Heart right ventricle (tissue), 16 donors: Measurements from ENCODE around the gene PDLIM5. TPM values are rescaled to one million over a fixed set of nuclear protein-coding genes. Genes with fewer than 3 reads are reported as not detected.
A peak's percentile ranks its signal among the peaks of the same experiment; 100 is the strongest.

Experiments used
- ATAC-seq, 8 donors: fragments of 200-7000 bp; cut with Tn5 transposase; one replicate each; pipeline ENCODE4 v1.9.1; 2020; ENCODE audit warnings: mild to moderate bottlenecking in 8 of 8, moderate library complexity in 8 of 8, moderate number of reproducible peaks in 1 of 8
- DNase-seq, 2 donors: peaks; one replicate each; pipeline ENCODE4 v3.0.0-alpha.2; 2020
- H3K27ac ChIP-seq, 10 donors: fragments of 200-600 bp; sonication (generic) in 2 of 10; one replicate each; pipeline versions ENCODE4 v1.5.0 to v1.8.0; 2020 to 2022; ENCODE audit warnings: mild to moderate bottlenecking in 3 of 10
- H3K27me3 ChIP-seq, 7 donors: fragments of 200-600 bp; one replicate each; pipeline ENCODE4 v1.8.0; 2021 to 2022; ENCODE audit warnings: mild to moderate bottlenecking in 2 of 7
- H3K36me3 ChIP-seq, 9 donors: fragments of 200-600 bp; sonication (generic) in 1 of 9; one replicate each; pipeline versions ENCODE4 v1.5.0 to v1.8.0; 2020 to 2022; ENCODE audit warnings: mild to moderate bottlenecking in 2 of 9
- H3K4me1 ChIP-seq, 9 donors: fragments of 200-600 bp; sonication (generic) in 1 of 9; one replicate each; pipeline versions ENCODE4 v1.5.0 to v1.8.0; 2020 to 2022; ENCODE audit warnings: mild to moderate bottlenecking in 4 of 9
- H3K4me3 ChIP-seq, 10 donors: fragments of 200-600 bp; sonication (generic) in 2 of 10; one replicate each; pipeline versions ENCODE4 v1.5.0 to v1.8.0; 2020 to 2022; ENCODE audit warnings: mild to moderate bottlenecking in 7 of 10, moderate library complexity in 2 of 10
- H3K9me3 ChIP-seq, 11 donors: fragments of 200-600 bp in 10 of 11; sonication (generic) in 2 of 11; one replicate each; pipeline versions ENCODE4 v1.5.0 to v1.8.0; 2013 to 2022; ENCODE audit warnings: mild to moderate bottlenecking in 2 of 11, control low read depth in 1 of 11, moderate library complexity in 1 of 11
- WGBS, 2 donors: extraction: QIAGEN DNeasy Blood & Tissue Kit; methylation state at CpG; one replicate each; pipeline ENCODE4 v1.1.7; 2013; ENCODE audit warnings: inconsistent platforms in 1 of 2; 5-methylcytosine and 5-hydroxymethylcytosine counted together
- intact Hi-C, 10 donors: fragments of 100-400 bp; cut with DNase I; formaldehyde crosslinking; loops; one replicate each; pipeline versions ENCODE4 v1.11.1 to v1.14.2; 2022
- polyA plus RNA-seq, 2 donors: library from polyadenylated mRNA; stranded (reverse); fragments of 200-250 nt; gene quantifications; one replicate each; pipeline ENCODE4 v1.2.3, GENCODE V29; 2013
- total RNA-seq, 10 donors: library from RNA; stranded (reverse); fragmentation: NEBNext Ultra II Directional in 3 of 10; extraction: Animal tissue kit (Norgen Biotek cat#: 25700) in 3 of 10; gene quantifications; one replicate each; pipeline versions ENCODE4 v1.2.1 to v1.2.4, GENCODE V29; 2021 to 2023
- TF ChIP-seq, protein P1 (sequence below), 9 donors: fragments of 200-600 bp; sonication (generic) in 2 of 9; IDR thresholded peaks; one replicate each; pipeline versions ENCODE4 v1.5.0 to v1.8.0; 2021 to 2022; ENCODE audit warnings: antibody characterized with exemption in 9 of 9, mild to moderate bottlenecking in 5 of 9, moderate library complexity in 1 of 9
- donor health status: Arrhythmogenic right ventricular cardiomyopathy.
- donor health status: ischemic (EF 13 %, LVEDD 7.1; RV severe dilation, severe dysfunction).
- donor health status: healthy with polysubstance abuse.
- donor health status: DM: no; HTN: yes; CAD: no.
- donor health status: DM: no; HTN: no; CAD: no.
- donor health status: ischemic (EF 25% LVEDD 6.9; RV normal size, moderate dysfunction).
- donor health status: ischemic (EF 25% LVEDD 5.7; RV mildly dilated, moderate dysfunction).
- donor health status: healthy.
- donor health status: DM: yes; HTN: yes; CAD: no.
- donor health status: Ischemic cardiomyopathy.
- donor health status: ischemic (EF 35%, LVEDD 5.7; RV mildly dilated, moderate dysfunction).
- donor health status: nonischemic (EF 11% LVEDD 7.7; RV severe dilation, severe dysfunction).
- donor health status: DM: yes; HTN: yes; CAD: no.
- donor health status: PGD.
- donor health status: ischemic (EF 29% LVEDD 5.4; RV normal size, mild dysfunction).
- donor health status: nonischemic (EF 23%, LVEDD 6.1; RV moderate dilation, normal function).

Gene PDLIM5
- total and polyA plus RNA-seq, 12 donors: 221 to 1,549 (median 1,269) TPM

- WGBS, 2 donors: 21 to 48% methylated on average over 2 of the region's 2 CpGs
- Histone ChIP-seq H3K4me3 (no peak overlapping the region), H3K4me1 (peaks cover 3 to 47% (median 28%) of the 10 kb centered on the region in 9 donors), H3K36me3 (peaks cover 0 to 69% (median 23%) of the 10 kb centered on the region in 9 donors), H3K9me3 (no peaks in the 10 kb centered on the region), H3K27ac (peak overlapping the region in 3 of 10 donors; percentile 4 to 21 (median 14)), H3K27me3 (no peaks in the 10 kb centered on the region)
- DNase-seq: no peak
- ATAC-seq: peak; percentile 46 to 81 (median 54)
- intact Hi-C loops: loop anchor here in 7 of 10 donors (5.0 to 10.0 kb wide), 5 partner anchors 136 to 286 kb away; partner anchors contain the start of gene PDLIM5 (in 3 of the 7)
- TF ChIP-seq, protein P1, sequence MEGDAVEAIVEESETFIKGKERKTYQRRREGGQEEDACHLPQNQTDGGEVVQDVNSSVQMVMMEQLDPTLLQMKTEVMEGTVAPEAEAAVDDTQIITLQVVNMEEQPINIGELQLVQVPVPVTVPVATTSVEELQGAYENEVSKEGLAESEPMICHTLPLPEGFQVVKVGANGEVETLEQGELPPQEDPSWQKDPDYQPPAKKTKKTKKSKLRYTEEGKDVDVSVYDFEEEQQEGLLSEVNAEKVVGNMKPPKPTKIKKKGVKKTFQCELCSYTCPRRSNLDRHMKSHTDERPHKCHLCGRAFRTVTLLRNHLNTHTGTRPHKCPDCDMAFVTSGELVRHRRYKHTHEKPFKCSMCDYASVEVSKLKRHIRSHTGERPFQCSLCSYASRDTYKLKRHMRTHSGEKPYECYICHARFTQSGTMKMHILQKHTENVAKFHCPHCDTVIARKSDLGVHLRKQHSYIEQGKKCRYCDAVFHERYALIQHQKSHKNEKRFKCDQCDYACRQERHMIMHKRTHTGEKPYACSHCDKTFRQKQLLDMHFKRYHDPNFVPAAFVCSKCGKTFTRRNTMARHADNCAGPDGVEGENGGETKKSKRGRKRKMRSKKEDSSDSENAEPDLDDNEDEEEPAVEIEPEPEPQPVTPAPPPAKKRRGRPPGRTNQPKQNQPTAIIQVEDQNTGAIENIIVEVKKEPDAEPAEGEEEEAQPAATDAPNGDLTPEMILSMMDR (IDR thresholded peaks at IDR 0.05): no peak
Observed at GRCh38 chr4:94590493-94590892, 138.8 kb downstream of the PDLIM5 start.

DNA sequence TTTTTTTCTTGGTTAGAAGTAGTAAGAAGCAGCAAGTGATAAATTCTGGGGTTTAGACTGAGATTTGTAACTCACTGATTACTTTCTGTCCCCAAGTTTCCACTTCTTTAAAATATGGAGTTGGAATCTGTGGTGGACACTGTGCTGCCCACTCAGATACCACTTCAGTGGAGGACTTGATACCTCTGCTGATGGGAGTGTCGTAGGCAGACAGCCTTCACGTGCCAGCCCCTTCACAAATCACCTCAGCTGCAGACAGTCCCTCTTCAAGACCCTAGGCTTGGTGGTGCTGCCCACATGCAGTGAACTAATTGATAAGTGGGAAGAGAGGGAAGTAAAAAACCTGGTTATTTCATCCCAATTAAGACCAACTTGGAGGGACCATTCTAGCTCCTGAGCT is 139.5 kb downstream of the PDLIM5 start:
- ATAC-seq (peak in 6 of 8 donors; percentile 6 to 73 (median 36)), DNase-seq (no peak)
- TF ChIP-seq, protein P1 (IDR thresholded peaks at IDR 0.05): no peak
- Histone ChIP-seq H3K9me3 (no peaks in the 10 kb centered on the region), H3K4me1 (peaks cover 3 to 52% (median 32%) of the 10 kb centered on the region in 9 donors), H3K27ac (peak overlapping the region in 2 of 10 donors; percentile 4 to 21), H3K4me3 (no peak overlapping the region), H3K27me3 (no peaks in the 10 kb centered on the region), H3K36me3 (peaks cover 0 to 61% (median 18%) of the 10 kb centered on the region in 9 donors)
- WGBS, 2 donors: 52 to 67% methylated on average over 2 of the region's 2 CpGs
- intact Hi-C loops: loop anchor here in 7 of 10 donors (5.0 to 10.0 kb wide), 5 partner anchors 136 to 286 kb away; partner anchors contain the start of gene PDLIM5 (in 3 of the 7)

GRCh38 chr4:94595013-94595412 is 143.3 kb downstream of the PDLIM5 start:
- TF ChIP-seq, protein P1 (IDR thresholded peaks at IDR 0.05): no peak
- Histone ChIP-seq H3K27ac (peak overlapping the region in 5 of 10 donors; percentile 1 to 32 (median 30)), H3K4me1 (peaks cover 3 to 44% (median 26%) of the 10 kb centered on the region in 9 donors), H3K27me3 (no peaks in the 10 kb centered on the region), H3K4me3 (no peak overlapping the region), H3K9me3 (no peaks in the 10 kb centered on the region), H3K36me3 (peaks cover 0 to 45% (median 0%) of the 10 kb centered on the region in 9 donors)
- 45 to 50% methylated on average over 1 of the region's 1 CpG for WGBS, 2 donors
- ATAC-seq (peak in 1 of 8 donors; percentile 14), DNase-seq (no peak)
- intact Hi-C loops: loop anchor here in 9 of 10 donors (2.0 to 10.0 kb wide), 5 partner anchors 140 to 290 kb away; partner anchors contain the start of gene PDLIM5 (in 2 of the 9)

DNA sequence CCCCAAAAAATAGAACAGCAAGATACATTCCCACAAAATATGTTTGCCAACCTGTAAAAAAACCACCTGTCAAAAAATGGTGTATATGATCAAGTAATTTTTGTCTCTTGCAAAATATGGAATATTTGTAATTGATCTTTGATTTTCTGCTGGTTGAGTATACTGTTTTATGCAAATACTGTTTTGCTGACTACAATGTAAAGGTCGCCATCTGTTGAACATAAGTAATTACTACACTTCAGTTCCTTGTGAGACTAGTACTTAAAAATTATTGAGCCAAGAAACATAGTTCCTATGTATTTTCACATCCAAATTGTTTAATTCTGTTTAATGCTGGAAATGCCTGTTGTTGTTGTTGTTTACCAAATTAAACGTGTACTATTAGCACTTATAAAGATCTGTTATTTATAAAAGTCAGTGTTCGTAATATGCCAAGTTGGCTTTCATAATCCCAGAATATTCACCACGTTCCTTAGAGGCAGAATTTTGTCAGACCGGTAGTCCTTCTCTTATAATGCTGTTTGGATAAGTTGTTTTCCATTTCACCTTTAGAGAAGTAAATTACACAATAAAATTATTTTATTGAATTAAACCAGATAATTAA is 144.2 kb downstream of the PDLIM5 start:
- Histone ChIP-seq H3K27ac (peak overlapping the region in 1 of 10 donors; percentile 30), H3K9me3 (no peaks in the 10 kb centered on the region), H3K4me3 (no peak overlapping the region), H3K36me3 (peaks cover 0 to 48% (median 0%) of the 10 kb centered on the region in 9 donors), H3K27me3 (no peaks in the 10 kb centered on the region), H3K4me1 (peaks cover 0 to 34% (median 19%) of the 10 kb centered on the region in 9 donors)
- DNase-seq (no peak), ATAC-seq (peak in 3 of 8 donors; percentile 41 to 57 (median 42))
- intact Hi-C loops: loop anchor here in 9 of 10 donors (1.0 to 10.0 kb wide), 7 partner anchors 141 to 291 kb away; partner anchors contain the start of gene PDLIM5 (in 2 of the 9)
- WGBS, 2 donors: 45 to 48% methylated on average over 5 of the region's 5 CpGs
- TF ChIP-seq, protein P1 (IDR thresholded peaks at IDR 0.05): peak; percentile 40 to 81 (median 64)
